ENCODE measurements around the gene LSAMP.

GRCh38 chr3:116002235-116002634 lies 443.1 kb downstream of the LSAMP start:
- no peak for TF ChIP-seq TCF7L2 (IDR thresholded peaks at IDR 0.05; ENCODE audit: low read depth, low read length)
- TF ChIP-seq CTCF (IDR thresholded peaks at IDR 0.05) = no peak
- TF ChIP-seq SIN3A (IDR thresholded peaks at IDR 0.05; ENCODE audit: borderline replicate concordance, insufficient read depth, low read depth, low read length) = no peak
- no peak for TF ChIP-seq POLR2AphosphoS5 (IDR thresholded peaks at IDR 0.05; ENCODE audit: low read depth, low read length)
- no peak for TF ChIP-seq REST (IDR thresholded peaks at IDR 0.05; ENCODE audit: insufficient read depth in 1 of 2, low read depth in 2 of 2, low read length in 1 of 2)
